ENCODE data around the gene PKLR.
A peak's percentile ranks its signal among the peaks of the same experiment; 100 is the strongest.

Gene PKLR

GRCh38 chr1:155309423-155310021 is 8.3 kb upstream of the PKLR start:
- TF ChIP-seq EZH2 (optimal IDR thresholded peaks at IDR 0.05; ENCODE audit: low read depth, low read length) = no peak
- TF ChIP-seq EZH2phosphoT487 (IDR thresholded peaks at IDR 0.05; ENCODE audit: low read length) = no peak
- TF ChIP-seq, protein P1, sequence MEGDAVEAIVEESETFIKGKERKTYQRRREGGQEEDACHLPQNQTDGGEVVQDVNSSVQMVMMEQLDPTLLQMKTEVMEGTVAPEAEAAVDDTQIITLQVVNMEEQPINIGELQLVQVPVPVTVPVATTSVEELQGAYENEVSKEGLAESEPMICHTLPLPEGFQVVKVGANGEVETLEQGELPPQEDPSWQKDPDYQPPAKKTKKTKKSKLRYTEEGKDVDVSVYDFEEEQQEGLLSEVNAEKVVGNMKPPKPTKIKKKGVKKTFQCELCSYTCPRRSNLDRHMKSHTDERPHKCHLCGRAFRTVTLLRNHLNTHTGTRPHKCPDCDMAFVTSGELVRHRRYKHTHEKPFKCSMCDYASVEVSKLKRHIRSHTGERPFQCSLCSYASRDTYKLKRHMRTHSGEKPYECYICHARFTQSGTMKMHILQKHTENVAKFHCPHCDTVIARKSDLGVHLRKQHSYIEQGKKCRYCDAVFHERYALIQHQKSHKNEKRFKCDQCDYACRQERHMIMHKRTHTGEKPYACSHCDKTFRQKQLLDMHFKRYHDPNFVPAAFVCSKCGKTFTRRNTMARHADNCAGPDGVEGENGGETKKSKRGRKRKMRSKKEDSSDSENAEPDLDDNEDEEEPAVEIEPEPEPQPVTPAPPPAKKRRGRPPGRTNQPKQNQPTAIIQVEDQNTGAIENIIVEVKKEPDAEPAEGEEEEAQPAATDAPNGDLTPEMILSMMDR (IDR thresholded peaks at IDR 0.05; ENCODE audit: low read length) = peak; percentile 18; the same call in 1 of the 2 replicates
- no peaks in the 10 kb centered on the region for H3K27me3 ChIP-seq (replicated peaks; ENCODE audit: insufficient read depth, low read length)
- no peaks in the 10 kb centered on the region; the same call in none of the 2 replicates for H3K36me3 ChIP-seq (replicated peaks; ENCODE audit: insufficient read depth, low read length)
- H3K9me3 ChIP-seq (replicated peaks; ENCODE audit: insufficient read depth, low read length) = no peaks in the 10 kb centered on the region
- DNase-seq = peak; percentile 18
- H4K20me1 ChIP-seq (ENCODE audit: insufficient read depth, low read length) = no peaks in the 10 kb centered on the region
- H2AFZ ChIP-seq (ENCODE audit: low read length) = peak overlapping the region; percentile 58
- peak overlapping the region; percentile 89 for H3K4me2 ChIP-seq (ENCODE audit: low read depth, low read length)
- H3K79me2 ChIP-seq (ENCODE audit: low read length) = peaks cover 45% of the 10 kb centered on the region
- H3K4me1 ChIP-seq (ENCODE audit: low read length) = peaks cover 3% of the 10 kb centered on the region; the same call in 1 of the 2 replicates
- peak overlapping the region; percentile 93 for H3K4me3 ChIP-seq (ENCODE audit: low read length)
- H3F3A ChIP-seq (ENCODE audit: insufficient read depth, low read length) = peaks cover 9% of the 10 kb centered on the region
- H3K27ac ChIP-seq (ENCODE audit: low read length) = peak overlapping the region; percentile 68; the same call in 1 of the 2 replicates
- H3K9me2 ChIP-seq (replicated peaks; ENCODE audit: insufficient read depth, low read length) = no peaks in the 10 kb centered on the region
- H3K9ac ChIP-seq (ENCODE audit: low read length) = peak overlapping the region; percentile 88

DNA sequence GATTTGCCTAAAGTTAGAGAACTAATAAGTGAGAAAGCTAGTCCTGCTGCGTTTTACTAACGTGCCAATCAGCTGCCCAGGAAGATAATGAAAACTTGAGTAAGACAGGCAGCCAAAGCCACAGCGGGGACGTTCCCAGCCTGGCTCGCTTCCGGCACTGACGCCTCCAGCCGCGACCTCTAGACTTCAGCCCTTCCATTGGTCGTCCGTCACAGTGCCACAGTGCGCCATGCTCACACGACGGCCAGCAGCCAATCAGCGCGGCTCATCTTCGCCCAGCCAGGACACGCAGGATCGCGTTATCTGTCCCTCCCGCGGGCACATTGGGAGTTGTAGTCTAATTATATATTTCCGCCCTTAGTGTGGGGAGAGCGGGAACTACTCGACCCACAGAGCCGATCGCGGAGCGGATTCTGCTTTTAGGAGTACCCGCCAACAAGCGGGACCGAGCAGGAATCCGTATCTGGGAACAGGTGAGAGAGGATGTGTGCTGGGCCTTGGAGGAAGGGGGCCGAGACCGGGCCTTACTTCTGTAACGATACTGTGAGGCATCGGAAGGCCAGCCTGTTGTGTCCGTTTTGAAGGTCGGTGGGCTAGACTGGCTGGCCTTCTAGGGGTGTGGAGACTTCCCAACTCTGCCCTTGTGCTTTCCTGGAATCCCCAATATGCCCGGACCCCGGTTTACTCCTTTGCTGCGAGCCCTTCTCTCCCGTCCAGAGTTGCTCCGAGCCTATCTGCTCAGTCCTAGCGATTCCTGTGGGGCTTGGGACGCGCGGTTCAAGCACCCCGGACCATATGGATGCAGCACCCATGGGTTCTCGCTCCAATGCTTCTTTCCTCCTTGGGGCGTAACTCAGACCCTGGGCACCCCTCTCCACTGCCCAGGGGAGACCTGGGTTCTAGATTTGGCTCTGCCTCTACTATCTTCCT is 7.5 kb upstream of the PKLR start, which contains the start of gene FDPS:
FDPS (plus strand) TSS at position 374 of the 930 bp plus-strand sequence. CDS start 924 bp downstream, outside the sequence.
- Histone ChIP-seq H3K4me1 (ENCODE audit: low read length) (peaks cover 3% of the 10 kb centered on the region; the same call in 1 of the 2 replicates), H3F3A (ENCODE audit: insufficient read depth, low read length) (peaks cover 9% of the 10 kb centered on the region), H3K9me3 (replicated peaks; ENCODE audit: insufficient read depth, low read length) (no peaks in the 10 kb centered on the region), H3K9me2 (replicated peaks; ENCODE audit: insufficient read depth, low read length) (no peaks in the 10 kb centered on the region), H3K79me2 (ENCODE audit: low read length) (peaks cover 45% of the 10 kb centered on the region), H3K27ac (ENCODE audit: low read length) (peak within 1 kb of the TSS; percentile 68), H3K4me3 (ENCODE audit: low read length) (peak within 1 kb of the TSS; percentile 93), H3K9ac (ENCODE audit: low read length) (peak within 1 kb of the TSS; percentile 88), H4K20me1 (ENCODE audit: insufficient read depth, low read length) (no peaks in the 10 kb centered on the region), H3K27me3 (replicated peaks; ENCODE audit: insufficient read depth, low read length) (no peaks in the 10 kb centered on the region), H3K36me3 (replicated peaks; ENCODE audit: insufficient read depth, low read length) (no peaks in the 10 kb centered on the region; the same call in 1 of the 2 replicates), H2AFZ (ENCODE audit: low read length) (peak within 1 kb of the TSS; percentile 58), H3K4me2 (ENCODE audit: low read depth, low read length) (peak within 1 kb of the TSS; percentile 89)
- TF ChIP-seq EZH2 (optimal IDR thresholded peaks at IDR 0.05; ENCODE audit: low read depth, low read length) (no peak), EZH2phosphoT487 (IDR thresholded peaks at IDR 0.05; ENCODE audit: low read length) (no peak)
- TF ChIP-seq, protein P1 (IDR thresholded peaks at IDR 0.05; ENCODE audit: low read length) = no peak
- DNase-seq = peak; percentile 100

DNA sequence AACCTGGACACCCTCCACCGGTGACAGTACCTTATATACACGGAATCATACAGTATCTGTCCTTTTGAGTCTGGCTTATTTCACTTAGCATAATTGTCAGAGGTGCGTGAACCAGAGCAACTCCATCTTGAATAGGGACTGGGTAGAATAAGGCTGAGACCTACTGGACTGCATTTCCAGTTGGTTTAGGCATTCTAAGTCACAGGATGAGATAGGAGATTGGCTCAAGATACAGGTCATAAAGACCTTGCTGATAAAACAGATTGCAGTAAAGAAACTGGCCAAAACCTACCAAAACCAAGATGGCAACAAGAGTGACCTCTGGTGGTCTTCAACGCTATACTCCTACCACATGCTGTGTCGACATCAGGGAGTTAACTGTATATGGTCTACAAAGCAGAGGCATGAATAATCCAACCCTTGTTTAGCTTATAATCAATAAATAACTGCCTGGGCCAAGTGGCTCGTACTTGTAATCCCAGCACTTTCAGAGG is 6.1 kb upstream of the PKLR start:
- DNase-seq = peak; percentile 80
- Histone ChIP-seq H4K20me1 (ENCODE audit: insufficient read depth, low read length) (no peaks in the 10 kb centered on the region), H3F3A (ENCODE audit: insufficient read depth, low read length) (peaks cover 9% of the 10 kb centered on the region), H3K36me3 (replicated peaks; ENCODE audit: insufficient read depth, low read length) (no peaks in the 10 kb centered on the region), H3K9me2 (replicated peaks; ENCODE audit: insufficient read depth, low read length) (no peaks in the 10 kb centered on the region), H2AFZ (ENCODE audit: low read length) (no peak overlapping the region), H3K79me2 (ENCODE audit: low read length) (peaks cover 35% of the 10 kb centered on the region), H3K9ac (ENCODE audit: low read length) (no peak overlapping the region), H3K27me3 (replicated peaks; ENCODE audit: insufficient read depth, low read length) (no peaks in the 10 kb centered on the region), H3K4me3 (ENCODE audit: low read length) (no peak overlapping the region), H3K9me3 (replicated peaks; ENCODE audit: insufficient read depth, low read length) (no peaks in the 10 kb centered on the region), H3K4me2 (ENCODE audit: low read depth, low read length) (no peak overlapping the region), H3K27ac (ENCODE audit: low read length) (no peak overlapping the region), H3K4me1 (ENCODE audit: low read length) (peaks cover 3% of the 10 kb centered on the region; the same call in 1 of the 2 replicates)
- TF ChIP-seq EZH2 (optimal IDR thresholded peaks at IDR 0.05; ENCODE audit: low read depth, low read length) (no peak), EZH2phosphoT487 (IDR thresholded peaks at IDR 0.05; ENCODE audit: low read length) (no peak)
- TF ChIP-seq, protein P1 (IDR thresholded peaks at IDR 0.05; ENCODE audit: low read length) = peak; percentile 58

Measured in MM.1S (cell line).